ENCODE results near the gene ADM. TPM values are rescaled to one million over a fixed set of nuclear protein-coding genes. Genes with fewer than 3 reads are reported as not detected.

ADM gene
- total RNA-seq, 2 experiments from 2014 or later = 1.5 to 1.8 TPM

DNA sequence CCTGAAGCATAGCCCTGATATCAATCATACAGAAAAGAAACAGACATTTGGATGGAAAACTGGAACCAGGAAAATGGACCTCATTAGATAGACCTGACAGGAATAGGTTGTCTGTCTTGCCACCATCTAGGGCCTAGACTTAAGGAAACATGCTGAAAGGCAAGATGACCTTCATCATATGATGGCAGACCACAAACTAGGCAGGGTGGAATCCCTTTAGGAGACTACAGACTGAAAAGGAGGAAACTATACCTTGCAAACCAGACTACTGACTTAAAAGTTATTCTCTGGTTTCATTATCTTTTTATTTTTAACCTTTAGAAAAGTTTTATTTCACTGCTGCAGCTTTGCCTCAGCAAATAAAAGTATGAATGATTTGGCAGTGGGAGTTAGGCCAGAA lies 31.1 kb upstream of the ADM start:
- ATAC-seq (ENCODE audit: poor library complexity) (no peak), DNase-seq (no peak)
- Mint-ChIP-seq H3K4me1 (ENCODE audit: low read depth) (peaks cover 13% of the 10 kb centered on the region), H3K27ac (no peak overlapping the region), H3K9me3 (no peaks in the 10 kb centered on the region), H3K4me3 (no peak overlapping the region), H3K27me3 (no peaks in the 10 kb centered on the region), H3K36me3 (ENCODE audit: low read depth) (no peaks in the 10 kb centered on the region)
- Histone ChIP-seq H3K9me3 (ENCODE audit: control insufficient read depth in 1 of 2, insufficient read depth in 1 of 2, low read length in 2 of 2) (no peaks in the 10 kb centered on the region), H3K27ac (ENCODE audit: low read depth in 1 of 2, low read length in 2 of 2) (no peak overlapping the region), H3K27me3 (ENCODE audit: control insufficient read depth in 1 of 2, insufficient read depth in 2 of 2, low read length in 2 of 2) (no peaks in the 10 kb centered on the region), H3K4me3 (ENCODE audit: low read length) (no peak overlapping the region), H3K36me3 (ENCODE audit: insufficient read depth, low read length) (no peaks in the 10 kb centered on the region), H3K4me1 (ENCODE audit: insufficient read depth, low read length) (no peaks in the 10 kb centered on the region)
- ChIA-PET POLR2A (no interaction called here), CTCF (interaction anchor here (1.0 kb wide), 1 partner anchor 24 kb away, joined by 3 read pairs; no protein-coding TSS in a partner anchor)
- intact Hi-C loops (cut with DNase I, micrococcal nuclease) = no loop called here
- no peak for TF ChIP-seq CTCF (IDR thresholded peaks at IDR 0.05)

DNA sequence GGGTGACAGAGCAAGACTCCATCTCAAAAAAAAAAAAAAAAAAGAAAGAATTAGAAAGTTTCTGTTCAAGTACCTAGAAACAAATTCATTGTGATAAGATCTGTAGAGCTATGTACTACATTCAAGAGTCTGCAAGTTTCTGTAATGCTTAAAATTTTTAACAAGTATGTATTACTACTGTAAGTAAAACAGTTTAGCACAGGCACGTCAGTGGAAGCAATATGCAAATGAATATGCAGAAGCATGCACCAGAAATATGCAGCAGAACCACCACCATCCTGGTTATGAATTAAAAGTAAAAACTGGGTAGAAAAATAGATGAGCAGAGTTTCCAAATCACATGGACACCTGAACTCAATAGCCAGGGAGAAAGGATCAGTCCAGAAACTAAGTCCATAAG lies 30.1 kb upstream of the ADM start:
- intact Hi-C loops (cut with DNase I, micrococcal nuclease) = no loop called here

GRCh38 chr11:10275714-10276113 lies 29.2 kb upstream of the ADM start:
- Histone ChIP-seq H3K9me3 (ENCODE audit: control insufficient read depth in 1 of 2, insufficient read depth in 1 of 2, low read length in 2 of 2) (no peaks in the 10 kb centered on the region), H3K4me3 (ENCODE audit: low read length) (no peak overlapping the region), H3K27me3 (ENCODE audit: control insufficient read depth in 1 of 2, insufficient read depth in 2 of 2, low read length in 2 of 2) (no peaks in the 10 kb centered on the region), H3K27ac (ENCODE audit: low read depth in 1 of 2, low read length in 2 of 2) (no peak overlapping the region), H3K4me1 (ENCODE audit: insufficient read depth, low read length) (no peaks in the 10 kb centered on the region), H3K36me3 (ENCODE audit: insufficient read depth, low read length) (no peaks in the 10 kb centered on the region)
- no peak for DNase-seq
- intact Hi-C loops (cut with DNase I, micrococcal nuclease) = no loop called here
- H3K9me3 Mint-ChIP-seq = no peaks in the 10 kb centered on the region
- H3K4me1 Mint-ChIP-seq (ENCODE audit: low read depth) = peaks cover 8% of the 10 kb centered on the region
- CTCF ChIA-PET = interaction anchor here (0.6 kb wide), 1 partner anchor 698 kb away, joined by 3 read pairs; no protein-coding TSS in a partner anchor
- TF ChIP-seq CTCF (IDR thresholded peaks at IDR 0.05) = no peak
- H3K36me3 Mint-ChIP-seq (ENCODE audit: low read depth) = no peaks in the 10 kb centered on the region
- H3K4me3 Mint-ChIP-seq = no peak overlapping the region
- ATAC-seq (ENCODE audit: poor library complexity) = no peak
- no peaks in the 10 kb centered on the region for H3K27me3 Mint-ChIP-seq
- POLR2A ChIA-PET = no interaction called here
- no peak overlapping the region for H3K27ac Mint-ChIP-seq

More for the DNA sequence above, 30.1 kb upstream of the ADM start:
- no peaks in the 10 kb centered on the region for H3K36me3 ChIP-seq (ENCODE audit: insufficient read depth, low read length)
- no peak for DNase-seq
- Mint-ChIP-seq H3K36me3 (ENCODE audit: low read depth) (no peaks in the 10 kb centered on the region), H3K27me3 (no peaks in the 10 kb centered on the region), H3K4me3 (no peak overlapping the region), H3K27ac (no peak overlapping the region), H3K4me1 (ENCODE audit: low read depth) (peaks cover 13% of the 10 kb centered on the region), H3K9me3 (no peaks in the 10 kb centered on the region)
- no peak for ATAC-seq (ENCODE audit: poor library complexity)
- H3K27me3 ChIP-seq (ENCODE audit: control insufficient read depth in 1 of 2, insufficient read depth in 2 of 2, low read length in 2 of 2) = no peaks in the 10 kb centered on the region
- TF ChIP-seq CTCF (IDR thresholded peaks at IDR 0.05) = no peak
- no peak overlapping the region for H3K27ac ChIP-seq (ENCODE audit: low read depth in 1 of 2, low read length in 2 of 2)
- ChIA-PET POLR2A (no interaction called here), CTCF (interaction anchor here (0.7 to 1.0 kb wide), 2 partner anchors 23 to 33 kb away, joined by 3 read pairs; no protein-coding TSS in a partner anchor)
- H3K4me1 ChIP-seq (ENCODE audit: insufficient read depth, low read length) = no peaks in the 10 kb centered on the region
- no peak overlapping the region for H3K4me3 ChIP-seq (ENCODE audit: low read length)
- H3K9me3 ChIP-seq (ENCODE audit: control insufficient read depth in 1 of 2, insufficient read depth in 1 of 2, low read length in 2 of 2) = no peaks in the 10 kb centered on the region
